ENCODE measurements around the gene CPNE6. TPM values are rescaled to one million over a fixed set of nuclear protein-coding genes. Genes with fewer than 3 reads are reported as not detected.

The CPNE6 gene
- total and polyA plus RNA-seq, 5 donors from 2014 or later: not detected

DNA sequence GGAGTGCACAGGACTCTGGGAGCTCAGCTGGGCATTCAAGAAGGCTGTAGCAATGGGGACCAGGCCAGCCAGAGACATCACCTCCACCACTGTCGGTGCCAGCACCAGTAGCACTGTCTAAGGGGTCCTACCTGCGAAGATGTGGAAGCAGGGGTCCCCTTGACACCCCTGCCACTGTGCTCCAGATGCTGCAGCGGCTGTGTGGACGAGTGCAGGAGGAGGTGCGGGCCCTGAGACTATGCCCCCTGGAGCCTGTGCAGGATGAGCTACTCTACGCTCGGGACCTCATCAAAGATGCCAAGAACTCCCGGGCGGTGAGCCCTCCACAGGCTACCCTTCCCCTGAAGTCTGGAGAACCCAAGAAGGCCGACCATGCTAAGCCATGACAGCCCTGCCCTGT is 10.9 kb upstream of the CPNE6 start:
- Mint-ChIP-seq H3K27me3 (peaks cover 6% of the 10 kb centered on the region), H3K4me3 (no peak overlapping the region), H3K36me3 (no peaks in the 10 kb centered on the region), H3K27ac (no peak overlapping the region), H3K9me3 (no peaks in the 10 kb centered on the region), H3K4me1 (peaks cover 0 to 6% (median 3%) of the 10 kb centered on the region in 4 donors)
- no peak for DNase-seq
- H3K9me3 ChIP-seq (ENCODE audit: control insufficient read depth in 2 of 2, low read length in 2 of 2): no peaks in the 10 kb centered on the region
- no peaks in the 10 kb centered on the region for H3K27me3 ChIP-seq (ENCODE audit: control insufficient read depth, insufficient read depth, low read length)
- no peak overlapping the region for H3K4me3 ChIP-seq (ENCODE audit: low read depth, low read length)
- no peaks in the 10 kb centered on the region for H3K36me3 ChIP-seq (ENCODE audit: control insufficient read depth, insufficient read depth, low read length)
- no peak for ATAC-seq (ENCODE audit: low read depth in 2 of 2)
- H3K27ac ChIP-seq (ENCODE audit: insufficient read depth, low read length, poor library complexity, severe bottlenecking): no peak overlapping the region
- no peaks in the 10 kb centered on the region for H3K4me1 ChIP-seq (ENCODE audit: control insufficient read depth, insufficient read depth, low read length, poor library complexity, severe bottlenecking)

- H3K4me1 Mint-ChIP-seq: peaks cover 0 to 6% (median 3%) of the 10 kb centered on the region in 4 donors
- no peak for ATAC-seq (ENCODE audit: low read depth in 2 of 2)
These were observed 10.1 kb upstream of the CPNE6 start for GRCh38 chr14:24060984-24061913.

DNA sequence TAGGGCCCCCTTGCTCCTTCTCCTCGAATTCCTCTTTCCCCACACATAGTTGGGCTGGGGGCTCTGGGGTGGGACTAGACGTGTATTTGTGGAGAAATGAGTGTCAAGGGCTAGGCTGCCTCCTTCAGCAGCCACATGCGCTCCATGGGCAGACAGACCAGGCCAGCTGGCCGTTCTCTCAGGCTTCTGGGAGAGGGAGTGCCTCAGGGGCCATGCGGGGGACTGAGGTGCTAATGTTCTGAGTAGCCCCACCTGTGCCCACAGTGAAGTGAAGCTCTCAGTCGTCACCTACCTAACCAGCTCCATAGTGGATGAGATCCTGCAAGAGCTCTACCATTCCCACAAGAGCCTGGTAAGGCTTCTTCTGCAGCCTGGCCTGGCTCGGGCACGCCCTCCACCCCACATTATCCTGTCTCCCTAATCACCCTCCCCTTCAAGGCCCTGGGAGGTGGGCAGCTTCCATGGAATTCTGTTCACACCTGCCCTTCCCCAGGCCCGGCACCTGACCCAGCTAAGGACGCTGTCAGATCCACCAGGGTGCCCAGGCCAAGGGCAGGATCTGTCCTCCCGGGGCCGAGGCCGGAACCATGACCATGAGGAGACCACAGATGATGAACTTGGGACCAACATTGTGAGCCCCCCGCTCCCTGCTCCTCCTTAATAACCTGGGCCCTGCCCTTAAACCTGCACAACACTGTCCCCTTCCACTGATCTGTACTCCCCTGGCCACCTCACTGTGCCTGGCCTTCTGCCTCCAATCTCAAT is 9.0 kb upstream of the CPNE6 start:
- peaks cover 12% of the 10 kb centered on the region for H3K27me3 Mint-ChIP-seq
- no peak overlapping the region for H3K4me3 Mint-ChIP-seq
- no peak overlapping the region for H3K27ac Mint-ChIP-seq
- no peaks in the 10 kb centered on the region for H3K4me1 ChIP-seq (ENCODE audit: control insufficient read depth, insufficient read depth, low read length, poor library complexity, severe bottlenecking)
- no peaks in the 10 kb centered on the region for H3K27me3 ChIP-seq (ENCODE audit: control insufficient read depth, insufficient read depth, low read length)
- no peak overlapping the region for H3K4me3 ChIP-seq (ENCODE audit: low read depth, low read length)
- ATAC-seq (ENCODE audit: low read depth in 2 of 2) (no peak), DNase-seq (no peak)
- H3K9me3 ChIP-seq (ENCODE audit: control insufficient read depth in 2 of 2, low read length in 2 of 2): no peaks in the 10 kb centered on the region
- no peaks in the 10 kb centered on the region for H3K36me3 Mint-ChIP-seq
- no peak overlapping the region for H3K27ac ChIP-seq (ENCODE audit: insufficient read depth, low read length, poor library complexity, severe bottlenecking)
- peaks cover 0 to 6% (median 3%) of the 10 kb centered on the region in 4 donors for H3K4me1 Mint-ChIP-seq
- H3K36me3 ChIP-seq (ENCODE audit: control insufficient read depth, insufficient read depth, low read length): no peaks in the 10 kb centered on the region
- H3K9me3 Mint-ChIP-seq: no peaks in the 10 kb centered on the region

More at GRCh38 chr14:24060984-24061913, 10.1 kb upstream of the CPNE6 start:
- H3K4me3 ChIP-seq (ENCODE audit: low read depth, low read length): no peak overlapping the region
- Mint-ChIP-seq H3K36me3 (no peaks in the 10 kb centered on the region), H3K27ac (peak overlapping the region in 1 of 3 donors; percentile 6), H3K9me3 (no peaks in the 10 kb centered on the region), H3K4me3 (no peak overlapping the region), H3K27me3 (peaks cover 6% of the 10 kb centered on the region)
- no peaks in the 10 kb centered on the region for H3K9me3 ChIP-seq (ENCODE audit: control insufficient read depth in 2 of 2, low read length in 2 of 2)
- no peaks in the 10 kb centered on the region for H3K36me3 ChIP-seq (ENCODE audit: control insufficient read depth, insufficient read depth, low read length)
- DNase-seq: no peak
- no peaks in the 10 kb centered on the region for H3K27me3 ChIP-seq (ENCODE audit: control insufficient read depth, insufficient read depth, low read length)
- no peak overlapping the region for H3K27ac ChIP-seq (ENCODE audit: insufficient read depth, low read length, poor library complexity, severe bottlenecking)
- no peaks in the 10 kb centered on the region for H3K4me1 ChIP-seq (ENCODE audit: control insufficient read depth, insufficient read depth, low read length, poor library complexity, severe bottlenecking)

GRCh38 chr14:24063263-24063836 is 8.0 kb upstream of the CPNE6 start:
- DNase-seq: no peak
- no peak overlapping the region for H3K27ac ChIP-seq (ENCODE audit: insufficient read depth, low read length, poor library complexity, severe bottlenecking)
- H3K4me1 ChIP-seq (ENCODE audit: control insufficient read depth, insufficient read depth, low read length, poor library complexity, severe bottlenecking): no peaks in the 10 kb centered on the region
- no peak overlapping the region for H3K27ac Mint-ChIP-seq
- H3K27me3 Mint-ChIP-seq: peaks cover 8% of the 10 kb centered on the region
- ATAC-seq (ENCODE audit: low read depth in 2 of 2): no peak
- H3K27me3 ChIP-seq (ENCODE audit: control insufficient read depth, insufficient read depth, low read length): no peaks in the 10 kb centered on the region
- no peaks in the 10 kb centered on the region for H3K9me3 ChIP-seq (ENCODE audit: control insufficient read depth in 2 of 2, low read length in 2 of 2)
- no peak overlapping the region for H3K4me3 Mint-ChIP-seq
- no peak overlapping the region for H3K4me3 ChIP-seq (ENCODE audit: low read depth, low read length)
- H3K36me3 ChIP-seq (ENCODE audit: control insufficient read depth, insufficient read depth, low read length): no peaks in the 10 kb centered on the region
- no peaks in the 10 kb centered on the region for H3K36me3 Mint-ChIP-seq
- H3K9me3 Mint-ChIP-seq: no peaks in the 10 kb centered on the region
- peaks cover 0 to 3% (median under 1%) of the 10 kb centered on the region in 4 donors for H3K4me1 Mint-ChIP-seq

DNA sequence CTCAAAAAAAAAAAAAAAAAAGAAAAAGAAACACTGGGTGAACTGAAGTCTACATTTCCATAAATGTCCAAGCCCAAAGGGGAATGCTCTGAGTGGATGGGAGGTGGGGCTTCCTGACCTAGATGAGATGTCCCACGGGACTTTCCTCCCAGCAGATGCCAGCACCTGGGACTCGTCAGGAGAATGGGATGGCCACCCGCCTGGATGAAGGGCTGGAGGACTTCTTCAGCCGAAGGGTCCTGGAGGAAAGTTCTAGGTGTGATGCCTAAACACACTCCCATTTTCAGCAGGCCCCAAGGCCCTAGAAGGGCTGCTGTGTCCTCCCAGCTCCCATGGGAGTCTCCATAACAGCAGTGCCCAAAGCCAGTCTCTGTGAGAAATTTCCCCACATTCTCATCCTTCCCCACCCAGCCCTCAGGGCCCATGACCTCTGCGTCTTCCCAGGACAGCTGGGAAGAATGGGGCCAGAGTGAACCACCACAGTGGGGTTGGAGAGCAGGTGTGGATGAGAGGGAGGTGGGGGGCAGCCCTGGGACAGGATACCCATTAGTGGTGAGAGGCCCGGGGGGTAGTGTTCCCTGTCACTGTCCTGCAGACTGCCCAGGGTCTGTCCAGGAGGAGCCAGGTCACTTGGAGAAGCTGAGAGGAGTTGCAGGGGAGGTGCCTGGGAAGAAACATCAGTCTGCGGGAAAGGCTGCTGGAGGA is 7.1 kb upstream of the CPNE6 start:
- H3K27ac Mint-ChIP-seq: peak overlapping the region in 1 of 3 donors; percentile 48
- H3K9me3 Mint-ChIP-seq: no peaks in the 10 kb centered on the region
- H3K4me3 ChIP-seq (ENCODE audit: low read depth, low read length): no peak overlapping the region

GRCh38 chr14:24064856-24065255 is 6.5 kb upstream of the CPNE6 start:
- Histone ChIP-seq H3K27ac (ENCODE audit: insufficient read depth, low read length, poor library complexity, severe bottlenecking) (no peak overlapping the region), H3K9me3 (ENCODE audit: control insufficient read depth in 2 of 2, low read length in 2 of 2) (no peaks in the 10 kb centered on the region), H3K27me3 (ENCODE audit: control insufficient read depth, insufficient read depth, low read length) (no peaks in the 10 kb centered on the region), H3K36me3 (ENCODE audit: control insufficient read depth, insufficient read depth, low read length) (no peaks in the 10 kb centered on the region), H3K4me3 (ENCODE audit: low read depth, low read length) (no peak overlapping the region), H3K4me1 (ENCODE audit: control insufficient read depth, insufficient read depth, low read length, poor library complexity, severe bottlenecking) (no peaks in the 10 kb centered on the region)
- Mint-ChIP-seq H3K36me3 (no peaks in the 10 kb centered on the region), H3K9me3 (no peaks in the 10 kb centered on the region), H3K27me3 (peaks cover 11% of the 10 kb centered on the region), H3K4me1 (no peaks in the 10 kb centered on the region), H3K27ac (no peak overlapping the region), H3K4me3 (no peak overlapping the region)
- no peak for ATAC-seq (ENCODE audit: low read depth in 2 of 2)
- no peak for DNase-seq

More for the DNA sequence above, 7.1 kb upstream of the CPNE6 start:
- no peaks in the 10 kb centered on the region for H3K27me3 ChIP-seq (ENCODE audit: control insufficient read depth, insufficient read depth, low read length)
- H3K4me1 ChIP-seq (ENCODE audit: control insufficient read depth, insufficient read depth, low read length, poor library complexity, severe bottlenecking): no peaks in the 10 kb centered on the region
- H3K36me3 Mint-ChIP-seq: no peaks in the 10 kb centered on the region
- DNase-seq (no peak), ATAC-seq (ENCODE audit: low read depth in 2 of 2) (no peak)
- H3K4me1 Mint-ChIP-seq: no peaks in the 10 kb centered on the region
- no peak overlapping the region for H3K27ac ChIP-seq (ENCODE audit: insufficient read depth, low read length, poor library complexity, severe bottlenecking)
- no peaks in the 10 kb centered on the region for H3K9me3 ChIP-seq (ENCODE audit: control insufficient read depth in 2 of 2, low read length in 2 of 2)
- H3K4me3 Mint-ChIP-seq: no peak overlapping the region
- H3K36me3 ChIP-seq (ENCODE audit: control insufficient read depth, insufficient read depth, low read length): no peaks in the 10 kb centered on the region
- peaks cover 11% of the 10 kb centered on the region for H3K27me3 Mint-ChIP-seq

GRCh38 chr14:24065408-24065807 is 6.0 kb upstream of the CPNE6 start:
- H3K27me3 Mint-ChIP-seq: peaks cover 11% of the 10 kb centered on the region
- H3K4me3 Mint-ChIP-seq: no peak overlapping the region
- H3K27me3 ChIP-seq (ENCODE audit: control insufficient read depth, insufficient read depth, low read length): no peaks in the 10 kb centered on the region
- H3K36me3 ChIP-seq (ENCODE audit: control insufficient read depth, insufficient read depth, low read length): no peaks in the 10 kb centered on the region
- ATAC-seq (ENCODE audit: low read depth in 2 of 2) (no peak), DNase-seq (no peak)
- no peak overlapping the region for H3K4me3 ChIP-seq (ENCODE audit: low read depth, low read length)
- H3K36me3 Mint-ChIP-seq: no peaks in the 10 kb centered on the region
- H3K4me1 Mint-ChIP-seq: no peaks in the 10 kb centered on the region
- no peaks in the 10 kb centered on the region for H3K4me1 ChIP-seq (ENCODE audit: control insufficient read depth, insufficient read depth, low read length, poor library complexity, severe bottlenecking)
- H3K27ac Mint-ChIP-seq: no peak overlapping the region
- H3K9me3 Mint-ChIP-seq: no peaks in the 10 kb centered on the region
- no peak overlapping the region for H3K27ac ChIP-seq (ENCODE audit: insufficient read depth, low read length, poor library complexity, severe bottlenecking)
- H3K9me3 ChIP-seq (ENCODE audit: control insufficient read depth in 2 of 2, low read length in 2 of 2): no peaks in the 10 kb centered on the region
